GM12872 (cell line): ENCODE measurements around the gene PDE4D.

Experiments used
- TF ChIP-seq, protein P1 (sequence below): IDR thresholded peaks from 3 replicates; pipeline ENCODE4 v1.5.1; 2011; ENCODE audit warnings: low read depth, mild to moderate bottlenecking, low read length, moderate library complexity; ENCODE audit not compliant: insufficient read depth

Gene PDE4D

DNA sequence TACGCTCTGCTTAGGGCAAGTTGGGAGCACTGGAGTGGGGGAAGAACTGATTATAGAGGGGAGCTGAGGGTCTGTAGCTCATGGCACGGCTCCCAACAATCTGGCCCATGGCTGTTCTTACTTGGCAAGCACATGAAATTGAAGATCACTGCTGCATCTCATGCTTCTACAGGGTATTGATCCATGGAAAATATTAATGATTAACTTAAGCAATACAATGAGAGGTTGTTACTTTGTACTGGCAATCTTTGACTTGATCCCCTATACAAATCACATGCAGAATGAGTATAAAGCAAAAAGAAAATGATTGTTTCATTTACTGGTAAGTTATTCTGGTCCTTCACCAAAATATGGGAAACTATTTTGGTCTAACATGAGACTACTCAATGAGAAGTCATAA, 481.1 kb downstream of the PDE4D start:
- TF ChIP-seq, protein P1, sequence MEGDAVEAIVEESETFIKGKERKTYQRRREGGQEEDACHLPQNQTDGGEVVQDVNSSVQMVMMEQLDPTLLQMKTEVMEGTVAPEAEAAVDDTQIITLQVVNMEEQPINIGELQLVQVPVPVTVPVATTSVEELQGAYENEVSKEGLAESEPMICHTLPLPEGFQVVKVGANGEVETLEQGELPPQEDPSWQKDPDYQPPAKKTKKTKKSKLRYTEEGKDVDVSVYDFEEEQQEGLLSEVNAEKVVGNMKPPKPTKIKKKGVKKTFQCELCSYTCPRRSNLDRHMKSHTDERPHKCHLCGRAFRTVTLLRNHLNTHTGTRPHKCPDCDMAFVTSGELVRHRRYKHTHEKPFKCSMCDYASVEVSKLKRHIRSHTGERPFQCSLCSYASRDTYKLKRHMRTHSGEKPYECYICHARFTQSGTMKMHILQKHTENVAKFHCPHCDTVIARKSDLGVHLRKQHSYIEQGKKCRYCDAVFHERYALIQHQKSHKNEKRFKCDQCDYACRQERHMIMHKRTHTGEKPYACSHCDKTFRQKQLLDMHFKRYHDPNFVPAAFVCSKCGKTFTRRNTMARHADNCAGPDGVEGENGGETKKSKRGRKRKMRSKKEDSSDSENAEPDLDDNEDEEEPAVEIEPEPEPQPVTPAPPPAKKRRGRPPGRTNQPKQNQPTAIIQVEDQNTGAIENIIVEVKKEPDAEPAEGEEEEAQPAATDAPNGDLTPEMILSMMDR: no peak

DNA sequence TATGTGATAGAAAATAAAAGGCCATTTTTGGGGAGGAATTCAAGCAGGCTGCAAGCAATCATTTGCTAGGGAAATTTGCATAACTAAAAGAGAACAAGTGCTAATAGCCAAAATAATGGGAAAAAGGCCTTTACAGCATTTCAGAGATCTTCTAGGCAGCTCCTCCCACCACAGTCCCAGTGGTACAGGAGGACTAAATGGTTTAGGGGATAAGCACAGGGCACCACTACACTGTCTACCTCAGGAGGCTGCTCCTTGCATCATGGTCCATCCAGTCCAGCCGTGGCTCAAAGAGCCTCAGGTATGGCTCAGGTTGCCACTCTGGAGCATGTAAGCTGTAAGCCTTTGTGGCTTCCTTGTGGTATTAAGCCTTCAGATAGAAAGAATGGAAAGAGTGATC, 485.6 kb downstream of the PDE4D start:
- TF ChIP-seq, protein P1: no peak

DNA sequence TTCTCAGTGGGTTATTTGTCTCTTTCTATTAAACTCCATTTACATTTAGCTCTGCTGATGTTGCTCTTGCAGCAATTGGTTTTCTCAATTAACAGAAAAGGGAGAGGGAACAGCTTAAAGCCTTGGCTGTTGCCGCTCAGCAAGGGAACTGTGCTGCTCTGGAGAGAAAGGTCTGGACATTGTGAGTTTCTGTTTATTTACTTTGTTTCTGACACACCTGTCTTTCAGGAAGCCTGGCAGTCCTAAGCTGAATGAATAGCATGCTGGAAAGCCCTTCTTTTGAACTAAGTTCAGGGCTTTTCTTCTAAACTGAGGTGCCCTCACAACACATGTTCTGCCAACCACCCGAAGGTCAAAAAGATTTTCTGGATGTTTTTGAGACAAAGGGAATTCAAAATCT, 491.9 kb downstream of the PDE4D start:
- TF ChIP-seq, protein P1: no peak

DNA sequence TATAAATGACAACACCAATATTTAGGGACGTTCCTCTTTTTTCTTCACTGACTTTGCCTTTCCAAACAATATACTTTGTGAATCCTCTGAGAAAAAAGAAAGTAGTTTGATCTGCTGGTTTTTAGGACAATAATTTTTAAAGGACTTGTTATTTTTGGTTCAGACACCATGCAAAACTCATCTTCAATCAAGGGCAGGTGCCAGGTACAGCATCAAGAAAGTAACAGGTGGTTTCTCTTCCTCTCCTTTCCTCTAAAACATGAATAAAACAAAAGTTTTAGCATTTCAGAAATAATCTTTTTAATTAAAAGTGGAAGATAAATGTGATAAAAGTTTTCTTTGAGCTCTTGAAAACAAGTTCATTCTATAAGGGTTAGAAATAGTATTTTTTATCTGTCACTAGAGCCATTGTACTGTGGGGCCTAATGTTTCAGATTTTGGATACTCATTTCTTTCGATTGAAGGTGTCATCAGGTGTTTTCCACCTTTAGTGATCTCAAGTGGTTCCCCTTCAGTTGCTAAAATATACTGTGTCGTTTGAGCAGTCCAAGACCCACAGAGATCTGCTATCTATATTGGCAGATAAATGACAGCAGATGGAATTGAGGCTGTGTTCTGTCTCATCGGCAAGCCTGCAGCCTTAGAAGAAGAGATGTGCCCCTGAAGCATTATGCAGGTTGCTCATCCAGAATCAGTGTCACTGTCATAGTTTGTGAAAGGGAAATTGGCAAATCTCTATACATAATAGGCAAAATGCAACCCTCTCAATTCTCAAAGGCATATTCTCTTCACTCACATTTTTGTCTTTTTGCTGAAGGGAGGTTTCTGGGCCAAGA, 499.7 kb downstream of the PDE4D start:
- TF ChIP-seq, protein P1: no peak

DNA sequence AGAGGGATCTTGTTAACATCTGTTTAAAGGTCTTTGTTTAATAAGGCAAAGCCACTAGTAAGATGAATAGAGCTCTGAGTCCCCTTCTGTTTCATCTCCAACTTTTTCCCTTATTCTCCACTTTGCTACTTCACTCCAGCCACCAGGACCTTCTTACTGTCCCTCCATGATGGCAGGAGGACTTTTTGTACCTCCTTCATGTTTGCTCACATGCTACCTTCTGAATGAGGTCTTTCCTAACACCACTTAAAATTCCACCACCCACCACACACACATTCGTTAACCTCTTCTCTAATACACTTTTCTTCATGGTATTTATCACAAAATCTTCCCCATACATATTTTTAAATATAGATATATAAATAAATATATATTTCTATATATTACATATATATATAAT, 501.9 kb downstream of the PDE4D start:
- TF ChIP-seq, protein P1: no peak

DNA sequence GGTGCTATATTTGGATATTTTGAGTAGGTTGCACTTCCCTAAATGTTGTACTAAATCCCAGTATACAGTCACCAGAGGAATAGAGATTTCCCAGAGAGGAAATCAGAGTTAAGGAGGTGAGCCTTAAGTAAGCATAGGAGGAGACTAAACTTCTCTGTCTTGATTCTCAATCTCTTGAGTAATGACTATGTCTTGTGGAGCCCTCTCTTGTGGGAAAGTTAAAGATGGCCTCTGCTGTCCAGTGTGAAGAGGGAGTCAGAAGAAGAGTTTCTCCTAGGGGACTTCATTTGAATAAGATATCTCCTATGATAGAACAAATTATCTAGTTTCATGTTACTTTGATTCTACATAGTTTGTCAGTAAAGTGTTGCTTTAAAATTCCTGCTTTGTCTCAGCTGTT, 502.5 kb downstream of the PDE4D start:
- TF ChIP-seq, protein P1: no peak

DNA sequence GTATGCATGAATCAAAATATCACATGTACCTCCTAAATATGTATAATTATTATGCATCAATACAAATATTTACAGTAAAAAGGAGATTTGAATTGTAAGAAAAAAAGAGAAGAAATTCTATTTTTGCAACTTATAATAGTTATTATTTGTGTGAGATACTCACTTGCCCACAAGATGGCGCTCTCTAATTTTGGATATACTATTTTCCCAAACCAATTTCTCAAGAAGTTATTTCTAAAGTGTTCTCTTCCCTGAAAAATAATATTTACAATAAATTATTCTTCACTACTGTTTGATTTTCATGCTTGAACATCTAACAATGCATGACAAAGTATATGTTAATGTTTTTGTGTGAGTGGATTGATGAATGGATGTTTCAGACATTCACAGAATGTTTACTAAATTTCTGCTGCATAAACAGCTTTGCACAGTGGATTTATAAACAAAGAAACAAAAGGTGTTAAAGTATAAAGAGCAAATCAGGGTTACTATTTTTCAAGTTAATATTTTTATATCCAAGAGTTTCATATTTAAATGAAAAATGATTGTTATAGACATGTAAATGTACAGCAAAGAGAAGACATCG, 503.4 kb downstream of the PDE4D start:
- TF ChIP-seq, protein P1: peak; percentile 39; the same call in 2 of the 3 replicates
